ENCODE measurements around the gene FOSL1. TPM values are rescaled to one million over a fixed set of nuclear protein-coding genes. Genes with fewer than 3 reads are reported as not detected.

Gene FOSL1
- total and polyA plus RNA-seq, 2 of the 13 experiments (the other 11 are each of a cell fraction or from before 2014, with no cell fraction given): 4.0 to 4.1 TPM

DNA sequence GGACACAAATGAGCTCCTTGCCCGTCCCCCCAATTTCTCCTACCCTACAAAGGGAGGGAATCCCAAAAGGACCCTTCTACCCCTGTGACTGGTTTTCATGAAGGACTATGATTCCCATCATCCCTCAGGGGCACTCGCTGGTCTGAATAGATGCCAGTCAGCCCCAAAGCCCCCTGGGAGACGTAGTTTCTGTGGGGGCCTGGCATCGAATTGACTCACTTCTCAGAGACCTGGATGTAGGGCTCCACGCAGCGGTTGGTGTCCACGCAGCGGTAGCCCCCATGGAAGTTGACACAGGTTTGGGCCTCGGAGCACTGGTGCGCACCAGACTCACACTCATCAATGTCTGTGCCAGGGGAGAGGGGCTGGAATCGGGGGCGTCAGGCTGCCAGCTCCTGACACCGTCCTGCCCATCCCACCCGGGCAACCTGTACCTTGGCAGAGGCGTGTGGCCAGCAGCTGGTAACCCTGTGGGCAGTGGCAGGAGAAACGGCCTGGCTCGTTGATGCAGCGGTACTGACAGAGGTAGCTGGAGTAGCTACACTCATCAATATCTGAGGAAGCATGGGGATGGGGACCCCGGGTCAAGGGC lies 32.0 kb downstream of the FOSL1 start (continued):
- no peak for TF ChIP-seq ZFP82 (CRISPR knock-in tag; IDR thresholded peaks at IDR 0.05; ENCODE audit: borderline replicate concordance)
- TF ChIP-seq FOSL1 (CRISPR knock-in tag; IDR thresholded peaks at IDR 0.05; ENCODE audit: borderline replicate concordance): no peak
- no peak for TF ChIP-seq CC2D1A (CRISPR knock-in tag; IDR thresholded peaks at IDR 0.05)
- TF ChIP-seq ZNF652 (CRISPR knock-in tag; IDR thresholded peaks at IDR 0.05; ENCODE audit: borderline replicate concordance, low read depth): no peak
- TF ChIP-seq MXD4 (CRISPR knock-in tag; IDR thresholded peaks at IDR 0.05): no peak
- TF ChIP-seq PAF1 (CRISPR knock-in tag; IDR thresholded peaks at IDR 0.05): 0 out of 2 replicates have a peak, but pooled peaks have one; percentile 65
- no peak for TF ChIP-seq SNAPC5 (CRISPR knock-in tag; IDR thresholded peaks at IDR 0.05; ENCODE audit: borderline replicate concordance)
- peak; percentile 83 for TF ChIP-seq ZNF143 (CRISPR knock-in tag; IDR thresholded peaks at IDR 0.05)
- TF ChIP-seq NR3C1 (CRISPR knock-in tag; IDR thresholded peaks at IDR 0.05): no peak
- TF ChIP-seq, protein P1, sequence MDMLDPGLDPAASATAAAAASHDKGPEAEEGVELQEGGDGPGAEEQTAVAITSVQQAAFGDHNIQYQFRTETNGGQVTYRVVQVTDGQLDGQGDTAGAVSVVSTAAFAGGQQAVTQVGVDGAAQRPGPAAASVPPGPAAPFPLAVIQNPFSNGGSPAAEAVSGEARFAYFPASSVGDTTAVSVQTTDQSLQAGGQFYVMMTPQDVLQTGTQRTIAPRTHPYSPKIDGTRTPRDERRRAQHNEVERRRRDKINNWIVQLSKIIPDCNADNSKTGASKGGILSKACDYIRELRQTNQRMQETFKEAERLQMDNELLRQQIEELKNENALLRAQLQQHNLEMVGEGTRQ (IDR thresholded peaks at IDR 0.05; ENCODE audit: low read depth, low read length): no peak
- TF ChIP-seq, protein P1 (CRISPR knock-in tag; IDR thresholded peaks at IDR 0.05; ENCODE audit: borderline replicate concordance): no peak
- no peak for TF ChIP-seq MAFG (CRISPR knock-in tag; IDR thresholded peaks at IDR 0.05)
- no peak for TF ChIP-seq CSRNP2 (CRISPR knock-in tag; conservative IDR thresholded peaks at IDR 0.05; ENCODE audit: low read depth)
- TF ChIP-seq ZNF33B (CRISPR knock-in tag; IDR thresholded peaks at IDR 0.05): no peak
- no peak for TF ChIP-seq KLF13 (CRISPR knock-in tag; IDR thresholded peaks at IDR 0.05)
- no peak for TF ChIP-seq PLRG1 (conservative IDR thresholded peaks at IDR 0.05)
- 0 out of 2 replicates have a peak, but pooled peaks have one; percentile 36 for TF ChIP-seq ZNF225 (CRISPR knock-in tag; IDR thresholded peaks at IDR 0.05)
- no peak for TF ChIP-seq ZNF383 (CRISPR knock-in tag; IDR thresholded peaks at IDR 0.05; ENCODE audit: borderline replicate concordance)
- TF ChIP-seq, protein P2, sequence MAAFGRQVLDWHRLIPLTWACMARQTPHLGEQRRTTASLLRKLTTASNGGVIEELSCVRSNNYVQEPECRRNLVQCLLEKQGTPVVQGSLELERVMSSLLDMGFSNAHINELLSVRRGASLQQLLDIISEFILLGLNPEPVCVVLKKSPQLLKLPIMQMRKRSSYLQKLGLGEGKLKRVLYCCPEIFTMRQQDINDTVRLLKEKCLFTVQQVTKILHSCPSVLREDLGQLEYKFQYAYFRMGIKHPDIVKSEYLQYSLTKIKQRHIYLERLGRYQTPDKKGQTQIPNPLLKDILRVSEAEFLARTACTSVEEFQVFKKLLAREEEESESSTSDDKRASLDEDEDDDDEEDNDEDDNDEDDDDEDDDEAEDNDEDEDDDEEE (CRISPR knock-in tag; IDR thresholded peaks at IDR 0.05): no peak
